K562 (cell line): ENCODE measurements around the gene PACSIN1. TPM values are rescaled to one million over a fixed set of nuclear protein-coding genes. Genes with fewer than 3 reads are reported as not detected.

Source experiments
- ATAC-seq: fragments of 200-7000 bp; cut with Tn5 transposase; 3 replicates; pipeline ENCODE4 v1.9.1; 2020; ENCODE audit warnings: moderate library complexity
- BruUV-seq: library from RNA; stranded (reverse); fragments of 400-500 nt; replicated peaks from 2 replicates; lab custom pipeline; 2021; lab: Mats Ljungman, UMichigan
- CTCF ChIA-PET: fragments of 300-600 bp; formaldehyde crosslinking; extraction: SDS; loops from one replicate; lab custom pipeline; 2021; ENCODE audit warnings: low intra/inter-chr PET ratio; lab: Yijun Ruan, JAX
- POLR2A ChIA-PET: fragments of 300-600, 350-650 bp; sonication (Branson Sonifier 250); formaldehyde crosslinking; extraction: SDS; loops from one replicate; lab custom pipeline; 2021; ENCODE audit warnings: antibody characterized with exemption, inconsistent platforms; lab: Yijun Ruan, JAX
- DNase-seq, 4 experiments: peaks; one replicate each; pipeline versions ENCODE4 v3.0.0 to v3.0.0-alpha.2; 2011 to 2018; ENCODE audit warnings: low spot score in 3 of 4, mixed read lengths in 3 of 4; ENCODE audit errors: extremely low read depth in 1 of 4
- FAIRE-seq: peaks from 2 replicates; lab custom pipeline; 2011; peaks lifted over from hg19 to GRCh38; lab: Jason Lieb, UNC
- H2AFZ ChIP-seq: 2 replicates; pipeline ENCODE4 v1.6.0; 2011; ENCODE audit warnings: low read depth, low read length, control low read depth, inconsistent platforms
- H3K27ac ChIP-seq: fragments of 200-600 bp; 3 replicates; pipeline ENCODE4 v1.8.0; 2011; ENCODE audit warnings: low read depth, mild to moderate bottlenecking, control low read depth, inconsistent platforms, low read length, moderate library complexity, mixed read lengths; ENCODE audit errors: extremely low read depth
- H3K27me3 ChIP-seq, 2 experiments: fragments of 300-600 bp in 1 of 2; 2 replicates in 1 of 2; 3 replicates in 1 of 2; pipeline versions ENCODE4 v1.6.0 to v1.8.0; 2011; ENCODE audit warnings: inconsistent platforms in 2 of 2, low read length in 2 of 2, mild to moderate bottlenecking in 1 of 2, mixed read lengths in 1 of 2, moderate library complexity in 1 of 2; ENCODE audit not compliant: control insufficient read depth in 2 of 2, insufficient read depth in 2 of 2
- H3K36me3 ChIP-seq: fragments of 300-600 bp; 3 replicates; pipeline ENCODE4 v1.8.0; 2011; ENCODE audit warnings: mild to moderate bottlenecking, low read length, inconsistent platforms; ENCODE audit not compliant: control insufficient read depth, insufficient read depth
- H3K4me1 ChIP-seq, 2 experiments: fragments of 200-600 bp in 1 of 2; replicated peaks in 1 of 2; 2 replicates in 1 of 2; 3 replicates in 1 of 2; pipeline versions ENCODE4 v1.5.1 to v1.8.0; 2011; ENCODE audit warnings: inconsistent platforms in 2 of 2, low read length in 2 of 2, mild to moderate bottlenecking in 1 of 2, mixed read lengths in 1 of 2, moderate library complexity in 1 of 2; ENCODE audit not compliant: control insufficient read depth in 2 of 2, insufficient read depth in 2 of 2
- H3K4me2 ChIP-seq: 2 replicates; pipeline ENCODE4 v1.6.1; 2011; ENCODE audit warnings: low read length, control low read depth, inconsistent platforms, mixed read lengths; ENCODE audit not compliant: insufficient read depth
- H3K4me3 ChIP-seq: fragments of 200-600 bp; sonication (generic), shearing (Covaris generic); 2 replicates; pipeline ENCODE4 v1.5.1; 2016; ENCODE audit warnings: control low read depth, inconsistent platforms
- H3K79me2 ChIP-seq: fragments of 200-600 bp; 3 replicates; pipeline ENCODE4 v1.8.0; 2011; ENCODE audit warnings: low read length, inconsistent platforms; ENCODE audit not compliant: control insufficient read depth, insufficient read depth
- H3K9ac ChIP-seq, 2 experiments: 2 replicates each; pipeline versions ENCODE4 v1.6.0 to v1.6.1; 2011; ENCODE audit warnings: low read depth in 2 of 2, low read length in 2 of 2, control low read depth in 1 of 2, inconsistent platforms in 1 of 2, mild to moderate bottlenecking in 1 of 2, mixed read lengths in 1 of 2; ENCODE audit not compliant: insufficient read depth in 1 of 2
- H3K9me1 ChIP-seq: one replicate; pipeline ENCODE4 v1.6.0; 2011; ENCODE audit warnings: inconsistent platforms, mild to moderate bottlenecking, low read length, moderate library complexity; ENCODE audit not compliant: control insufficient read depth, insufficient read depth
- H3K9me3 ChIP-seq: replicated peaks from 2 replicates; pipeline ENCODE4 v1.5.1; 2011; ENCODE audit warnings: low read depth, low read length, inconsistent platforms; ENCODE audit not compliant: control insufficient read depth, insufficient read depth
- H4K20me1 ChIP-seq: replicated peaks from 2 replicates; pipeline ENCODE4 v1.6.1; 2011; ENCODE audit warnings: low read length, inconsistent platforms, mixed read lengths; ENCODE audit not compliant: control insufficient read depth, insufficient read depth
- HNRNPLL ChIP-seq: fragments of 200-400 bp; formaldehyde crosslinking; IDR thresholded peaks from 2 replicates; pipeline ENCODE4 v1.6.1; 2017; ENCODE audit warnings: low read length, low read depth, mild to moderate bottlenecking; ENCODE audit not compliant: poor library complexity, severe bottlenecking
- KAT2B ChIP-seq: IDR thresholded peaks from one replicate; pipeline ENCODE4 v1.6.1; 2012; ENCODE audit warnings: low read depth, mild to moderate bottlenecking, control low read depth, inconsistent platforms, low read length, moderate library complexity
- MAZ ChIP-seq, 2 experiments: fragments of 450-650 bp in 1 of 2; sonication (generic) in 1 of 2; formaldehyde crosslinking; IDR thresholded peaks in 1 of 2; conservative IDR thresholded peaks in 1 of 2; 2 replicates each; pipeline versions ENCODE4 v1.4.0 to v1.5.0; 2020; ENCODE audit warnings: mild to moderate bottlenecking in 1 of 2, missing genetic modification reagents in 1 of 2
- PKNOX1 ChIP-seq: fragments of 450-650 bp; IDR thresholded peaks from 2 replicates; pipeline ENCODE4 v1.6.1; 2016
- RAD51 ChIP-seq: fragments of 450-650 bp; IDR thresholded peaks from 2 replicates; pipeline ENCODE4 v1.7.1; 2016; ENCODE audit warnings: low read depth, mild to moderate bottlenecking, borderline replicate concordance
- STAT6 ChIP-seq: sonication (generic); formaldehyde crosslinking; IDR thresholded peaks from 2 replicates; pipeline ENCODE4 v1.8.1; 2023; ENCODE audit warnings: mild to moderate bottlenecking, missing genetic modification reagents
- ZNF507 ChIP-seq: conservative IDR thresholded peaks from 2 replicates; pipeline ENCODE4 v1.6.1; 2017; ENCODE audit warnings: missing genetic modification characterization, missing compliant biosample characterization
- WGBS: fragments of 100-300 bp; shearing (Covaris generic); methylation state at CpG from one replicate; pipeline ENCODE4 v1.1.6; 2016; ENCODE audit warnings: low coverage, mixed read lengths; ENCODE audit not compliant: insufficient coverage; ENCODE audit errors: missing lambda C conversion rate; 5-methylcytosine and 5-hydroxymethylcytosine counted together
- in situ Hi-C: fragments of 300-500 bp; cut with MboI; formaldehyde crosslinking; loops from 4 replicates; pipeline ENCODE4 v1.15.0; 2018; ENCODE audit warnings: inconsistent platforms, mixed read lengths
- intact Hi-C: fragments of 100-400 bp; cut with micrococcal nuclease; formaldehyde crosslinking; loops from 2 replicates; pipeline ENCODE4 v1.14.2; 2022
- polyA plus RNA-seq, 8 experiments: library from polyadenylated mRNA; depleted of rRNA in 4 of 8; stranded (reverse) in 5 of 8; unstranded in 3 of 8; fragments of >200 nt; fragmentation: Nextera tagmentation in 2 of 8; fragmentation: Illumina TruSeq in 1 of 8; extraction: Ambion mirVana in 2 of 8; extraction: Trizol in 1 of 8; gene quantifications; 2 replicates each; pipeline versions ENCODE4 v1.2.1 to v1.2.3, GENCODE V29; 2011 to 2014; ENCODE audit warnings: inconsistent platforms in 1 of 8, missing spikeins in 1 of 8
- total RNA-seq, 7 experiments: library from RNA; depleted of rRNA in 6 of 7; stranded (reverse); fragments of >200 nt in 6 of 7; fragmentation: Illumina TruSeq in 2 of 7; extraction: Trizol in 2 of 7; gene quantifications; 2 replicates each; pipeline versions ENCODE4 v1.2.1 to v1.2.3, GENCODE V29; 2011 to 2021; ENCODE audit warnings: low replicate concordance in 1 of 7
- TF ChIP-seq, protein P1 (sequence below), 2 experiments: fragments of 450-650 bp; formaldehyde crosslinking in 1 of 2; IDR thresholded peaks; 2 replicates each; pipeline versions ENCODE4 v1.4.0 to v1.6.1; 2014 to 2020; ENCODE audit warnings: mild to moderate bottlenecking in 2 of 2, borderline replicate concordance in 1 of 2, low read depth in 1 of 2

PACSIN1 gene
- total and polyA plus RNA-seq, 9 of the 15 experiments (the other 6 are each of a cell fraction or from before 2014, with no cell fraction given) = 0.01 to 1.7 (median 0.45) TPM

DNA sequence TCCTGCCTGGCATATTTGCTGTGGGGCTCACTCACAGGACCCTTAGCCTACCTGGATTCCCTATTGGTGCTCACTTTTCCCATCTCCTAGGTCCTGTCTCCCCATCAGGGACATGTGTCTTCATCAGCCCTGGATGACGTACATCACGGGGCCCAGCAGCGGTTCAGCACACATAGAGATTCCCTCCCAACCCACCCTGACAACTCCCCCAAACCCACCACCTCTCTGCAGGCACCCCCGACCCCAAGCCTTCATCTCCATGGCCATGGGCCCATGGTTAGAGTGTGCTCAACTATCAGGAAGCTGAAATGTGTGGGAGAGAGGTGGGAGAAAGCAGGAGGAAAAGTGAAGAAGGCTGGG, 115.7 kb downstream of the PACSIN1 start (continued):
- TF ChIP-seq HNRNPLL (no peak), STAT6 (CRISPR knock-in tag) (no peak), PKNOX1 (no peak), KAT2B (no peak)

DNA sequence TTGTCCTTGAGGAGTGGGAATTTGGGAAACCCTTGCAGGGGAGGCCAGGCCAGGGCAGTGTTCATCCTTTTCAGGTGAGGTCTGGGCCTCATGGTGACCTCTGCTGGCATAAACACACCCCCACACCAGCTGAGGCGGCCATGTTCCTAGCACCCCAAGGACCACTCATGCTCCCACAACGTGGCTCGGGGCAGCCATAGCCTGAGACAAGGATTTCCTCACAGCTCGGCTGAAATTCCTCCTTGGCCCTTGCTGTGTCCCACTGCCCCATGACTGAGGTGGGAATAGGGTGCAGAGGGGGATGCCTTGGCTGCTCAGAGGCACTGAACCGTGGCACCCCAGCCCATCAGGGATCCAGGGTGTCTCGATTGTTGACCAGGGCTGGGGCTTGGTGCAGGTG, 117.6 kb downstream of the PACSIN1 start:
- CTCF ChIA-PET = no interaction called here
- TF ChIP-seq MAZ (CRISPR knock-in tag; conservative IDR thresholded peaks at IDR 0.05 in 1 of 2, IDR thresholded peaks at IDR 0.05 in 1 of 2) = 0 out of 4 replicates have a peak, but pooled peaks of 1 of the 2 experiments have one; percentile 12
- TF ChIP-seq ZNF507 (tag) = no peak
- TF ChIP-seq, protein P1, sequence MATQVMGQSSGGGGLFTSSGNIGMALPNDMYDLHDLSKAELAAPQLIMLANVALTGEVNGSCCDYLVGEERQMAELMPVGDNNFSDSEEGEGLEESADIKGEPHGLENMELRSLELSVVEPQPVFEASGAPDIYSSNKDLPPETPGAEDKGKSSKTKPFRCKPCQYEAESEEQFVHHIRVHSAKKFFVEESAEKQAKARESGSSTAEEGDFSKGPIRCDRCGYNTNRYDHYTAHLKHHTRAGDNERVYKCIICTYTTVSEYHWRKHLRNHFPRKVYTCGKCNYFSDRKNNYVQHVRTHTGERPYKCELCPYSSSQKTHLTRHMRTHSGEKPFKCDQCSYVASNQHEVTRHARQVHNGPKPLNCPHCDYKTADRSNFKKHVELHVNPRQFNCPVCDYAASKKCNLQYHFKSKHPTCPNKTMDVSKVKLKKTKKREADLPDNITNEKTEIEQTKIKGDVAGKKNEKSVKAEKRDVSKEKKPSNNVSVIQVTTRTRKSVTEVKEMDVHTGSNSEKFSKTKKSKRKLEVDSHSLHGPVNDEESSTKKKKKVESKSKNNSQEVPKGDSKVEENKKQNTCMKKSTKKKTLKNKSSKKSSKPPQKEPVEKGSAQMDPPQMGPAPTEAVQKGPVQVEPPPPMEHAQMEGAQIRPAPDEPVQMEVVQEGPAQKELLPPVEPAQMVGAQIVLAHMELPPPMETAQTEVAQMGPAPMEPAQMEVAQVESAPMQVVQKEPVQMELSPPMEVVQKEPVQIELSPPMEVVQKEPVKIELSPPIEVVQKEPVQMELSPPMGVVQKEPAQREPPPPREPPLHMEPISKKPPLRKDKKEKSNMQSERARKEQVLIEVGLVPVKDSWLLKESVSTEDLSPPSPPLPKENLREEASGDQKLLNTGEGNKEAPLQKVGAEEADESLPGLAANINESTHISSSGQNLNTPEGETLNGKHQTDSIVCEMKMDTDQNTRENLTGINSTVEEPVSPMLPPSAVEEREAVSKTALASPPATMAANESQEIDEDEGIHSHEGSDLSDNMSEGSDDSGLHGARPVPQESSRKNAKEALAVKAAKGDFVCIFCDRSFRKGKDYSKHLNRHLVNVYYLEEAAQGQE (IDR thresholded peaks at IDR 0.05; ENCODE audit: borderline replicate concordance) = peak; percentile 25; the same call in 1 of the 2 replicates
- TF ChIP-seq, protein P1 (CRISPR knock-in tag; IDR thresholded peaks at IDR 0.05; ENCODE audit: low read depth) = no peak
- no peak for TF ChIP-seq RAD51

More for the DNA sequence above, 117.6 kb downstream of the PACSIN1 start:
- H3K9ac ChIP-seq = no peak overlapping the region
- no peaks in the 10 kb centered on the region; a peak in 1 of 5 replicates for H3K27me3 ChIP-seq
- BruUV-seq = no TSS peak
- no peak overlapping the region for H3K4me3 ChIP-seq
- H3K79me2 ChIP-seq = no peaks in the 10 kb centered on the region
- peaks cover 12% of the 10 kb centered on the region; the same call in 1 of the 2 replicates for H4K20me1 ChIP-seq
- DNase-seq (peak in 2 of 4 experiments; percentile 46 to 52), FAIRE-seq (no peak), ATAC-seq (peak; percentile 70)
- WGBS = 81% methylated on average over 6 of the region's 6 CpGs
- peaks cover 23% of the 10 kb centered on the region; the same call in 2 of the 3 replicates for H3K36me3 ChIP-seq
- intact Hi-C loops (no loop called here), in situ Hi-C loops (no loop called here)
- peaks cover 4% of the 10 kb centered on the region for H3K9me1 ChIP-seq
- no peak overlapping the region for H2AFZ ChIP-seq
- POLR2A ChIA-PET = interaction anchor here (0.6 to 2.4 kb wide), 3 partner anchors 8 to 1263 kb away, joined by 3 to 7 read pairs (median 5); no protein-coding TSS in a partner anchor
- H3K4me1 ChIP-seq = peaks cover 0 to 5% of the 10 kb centered on the region in 2 experiments; a peak in 2 of 5 replicates
- no peak overlapping the region for H3K27ac ChIP-seq
- H3K9me3 ChIP-seq = no peaks in the 10 kb centered on the region
- no peak overlapping the region for H3K4me2 ChIP-seq
